K562 (cell line): Measurements from ENCODE around the gene ARHGAP15. TPM values are rescaled to one million over a fixed set of nuclear protein-coding genes. Genes with fewer than 3 reads are reported as not detected.

ENCODE experiments used
- ATAC-seq: fragments of 200-7000 bp; cut with Tn5 transposase; 3 replicates; pipeline ENCODE4 v1.9.1; 2020; ENCODE audit warnings: moderate library complexity
- BruUV-seq: library from RNA; stranded (reverse); fragments of 400-500 nt; replicated peaks from 2 replicates; lab custom pipeline; 2021; lab: Mats Ljungman, UMichigan
- CTCF ChIA-PET: fragments of 300-600 bp; formaldehyde crosslinking; extraction: SDS; loops from one replicate; lab custom pipeline; 2021; ENCODE audit warnings: low intra/inter-chr PET ratio; lab: Yijun Ruan, JAX
- POLR2A ChIA-PET: fragments of 300-600, 350-650 bp; sonication (Branson Sonifier 250); formaldehyde crosslinking; extraction: SDS; loops from one replicate; lab custom pipeline; 2021; ENCODE audit warnings: antibody characterized with exemption, inconsistent platforms; lab: Yijun Ruan, JAX
- DNase-seq, 4 experiments: peaks; one replicate each; pipeline versions ENCODE4 v3.0.0 to v3.0.0-alpha.2; 2011 to 2018; ENCODE audit warnings: low spot score in 3 of 4, mixed read lengths in 3 of 4; ENCODE audit errors: extremely low read depth in 1 of 4
- FAIRE-seq: peaks from 2 replicates; lab custom pipeline; 2011; peaks lifted over from hg19 to GRCh38; lab: Jason Lieb, UNC
- H2AFZ ChIP-seq: 2 replicates; pipeline ENCODE4 v1.6.0; 2011; ENCODE audit warnings: low read depth, low read length, control low read depth, inconsistent platforms
- H3K27ac ChIP-seq: fragments of 200-600 bp; 3 replicates; pipeline ENCODE4 v1.8.0; 2011; ENCODE audit warnings: low read depth, mild to moderate bottlenecking, control low read depth, inconsistent platforms, low read length, moderate library complexity, mixed read lengths; ENCODE audit errors: extremely low read depth
- H3K27me3 ChIP-seq, 2 experiments: fragments of 300-600 bp in 1 of 2; 2 replicates in 1 of 2; 3 replicates in 1 of 2; pipeline versions ENCODE4 v1.6.0 to v1.8.0; 2011; ENCODE audit warnings: inconsistent platforms in 2 of 2, low read length in 2 of 2, mild to moderate bottlenecking in 1 of 2, mixed read lengths in 1 of 2, moderate library complexity in 1 of 2; ENCODE audit not compliant: control insufficient read depth in 2 of 2, insufficient read depth in 2 of 2
- H3K36me3 ChIP-seq: fragments of 300-600 bp; 3 replicates; pipeline ENCODE4 v1.8.0; 2011; ENCODE audit warnings: mild to moderate bottlenecking, low read length, inconsistent platforms; ENCODE audit not compliant: control insufficient read depth, insufficient read depth
- H3K4me1 ChIP-seq, 2 experiments: fragments of 200-600 bp in 1 of 2; replicated peaks in 1 of 2; 2 replicates in 1 of 2; 3 replicates in 1 of 2; pipeline versions ENCODE4 v1.5.1 to v1.8.0; 2011; ENCODE audit warnings: inconsistent platforms in 2 of 2, low read length in 2 of 2, mild to moderate bottlenecking in 1 of 2, mixed read lengths in 1 of 2, moderate library complexity in 1 of 2; ENCODE audit not compliant: control insufficient read depth in 2 of 2, insufficient read depth in 2 of 2
- H3K4me2 ChIP-seq: 2 replicates; pipeline ENCODE4 v1.6.1; 2011; ENCODE audit warnings: low read length, control low read depth, inconsistent platforms, mixed read lengths; ENCODE audit not compliant: insufficient read depth
- H3K4me3 ChIP-seq: fragments of 200-600 bp; sonication (generic), shearing (Covaris generic); 2 replicates; pipeline ENCODE4 v1.5.1; 2016; ENCODE audit warnings: control low read depth, inconsistent platforms
- H3K79me2 ChIP-seq: fragments of 200-600 bp; 3 replicates; pipeline ENCODE4 v1.8.0; 2011; ENCODE audit warnings: low read length, inconsistent platforms; ENCODE audit not compliant: control insufficient read depth, insufficient read depth
- H3K9ac ChIP-seq, 2 experiments: 2 replicates each; pipeline versions ENCODE4 v1.6.0 to v1.6.1; 2011; ENCODE audit warnings: low read depth in 2 of 2, low read length in 2 of 2, control low read depth in 1 of 2, inconsistent platforms in 1 of 2, mild to moderate bottlenecking in 1 of 2, mixed read lengths in 1 of 2; ENCODE audit not compliant: insufficient read depth in 1 of 2
- H3K9me1 ChIP-seq: one replicate; pipeline ENCODE4 v1.6.0; 2011; ENCODE audit warnings: inconsistent platforms, mild to moderate bottlenecking, low read length, moderate library complexity; ENCODE audit not compliant: control insufficient read depth, insufficient read depth
- H3K9me3 ChIP-seq: replicated peaks from 2 replicates; pipeline ENCODE4 v1.5.1; 2011; ENCODE audit warnings: low read depth, low read length, inconsistent platforms; ENCODE audit not compliant: control insufficient read depth, insufficient read depth
- H4K20me1 ChIP-seq: replicated peaks from 2 replicates; pipeline ENCODE4 v1.6.1; 2011; ENCODE audit warnings: low read length, inconsistent platforms, mixed read lengths; ENCODE audit not compliant: control insufficient read depth, insufficient read depth
- MIER1 ChIP-seq: fragments of 450-650 bp; IDR thresholded peaks from 2 replicates; pipeline ENCODE4 v1.6.1; 2016; ENCODE audit warnings: antibody characterized with exemption, mild to moderate bottlenecking, low read depth
- NFIX ChIP-seq: fragments of 250-450 bp; sonication (Bioruptor Pico); IDR thresholded peaks from 2 replicates; pipeline ENCODE4 v1.4.0; 2020; ENCODE audit warnings: low read depth, mild to moderate bottlenecking, moderate library complexity
- RBFOX2 ChIP-seq: fragments of 200-400 bp; formaldehyde crosslinking; IDR thresholded peaks from 2 replicates; pipeline ENCODE4 v1.6.1; 2017; ENCODE audit warnings: low read depth, mild to moderate bottlenecking, low read length, moderate library complexity
- RREB1 ChIP-seq: fragments of 250-450 bp; sonication (Bioruptor Pico); IDR thresholded peaks from 2 replicates; pipeline ENCODE4 v1.4.0; 2020
- SPI1 ChIP-seq: IDR thresholded peaks from 2 replicates; pipeline ENCODE4 v1.6.1; 2011; ENCODE audit warnings: low read depth, low read length, control low read depth, borderline replicate concordance
- WGBS: fragments of 100-300 bp; shearing (Covaris generic); methylation state at CpG from one replicate; pipeline ENCODE4 v1.1.6; 2016; ENCODE audit warnings: low coverage, mixed read lengths; ENCODE audit not compliant: insufficient coverage; ENCODE audit errors: missing lambda C conversion rate; 5-methylcytosine and 5-hydroxymethylcytosine counted together
- in situ Hi-C: fragments of 300-500 bp; cut with MboI; formaldehyde crosslinking; loops from 4 replicates; pipeline ENCODE4 v1.15.0; 2018; ENCODE audit warnings: inconsistent platforms, mixed read lengths
- intact Hi-C: fragments of 100-400 bp; cut with micrococcal nuclease; formaldehyde crosslinking; loops from 2 replicates; pipeline ENCODE4 v1.14.2; 2022
- polyA plus RNA-seq, 8 experiments: library from polyadenylated mRNA; depleted of rRNA in 4 of 8; stranded (reverse) in 5 of 8; unstranded in 3 of 8; fragments of >200 nt; fragmentation: Nextera tagmentation in 2 of 8; fragmentation: Illumina TruSeq in 1 of 8; extraction: Ambion mirVana in 2 of 8; extraction: Trizol in 1 of 8; gene quantifications; 2 replicates each; pipeline versions ENCODE4 v1.2.1 to v1.2.3, GENCODE V29; 2011 to 2014; ENCODE audit warnings: inconsistent platforms in 1 of 8, missing spikeins in 1 of 8
- total RNA-seq, 7 experiments: library from RNA; depleted of rRNA in 6 of 7; stranded (reverse); fragments of >200 nt in 6 of 7; fragmentation: Illumina TruSeq in 2 of 7; extraction: Trizol in 2 of 7; gene quantifications; 2 replicates each; pipeline versions ENCODE4 v1.2.1 to v1.2.3, GENCODE V29; 2011 to 2021; ENCODE audit warnings: low replicate concordance in 1 of 7

The ARHGAP15 gene
- total and polyA plus RNA-seq, 9 of the 15 experiments (the other 6 are each of a cell fraction or from before 2014, with no cell fraction given), result 1.5 to 17.9 (median 7.9) TPM

GRCh38 chr2:143680885-143681405 lies 551.7 kb downstream of the ARHGAP15 start (continued):
- TF ChIP-seq MIER1, result no peak
- no peak for TF ChIP-seq RREB1
- TF ChIP-seq RBFOX2, result no peak

GRCh38 chr2:143682436-143683055 lies 553.3 kb downstream of the ARHGAP15 start:
- FAIRE-seq, result no peak
- BruUV-seq, result no TSS peak
- POLR2A ChIA-PET, result interaction anchor here (0.6 kb wide), 1 partner anchor 13 kb away, joined by 3 read pairs; no protein-coding TSS in a partner anchor

More at GRCh38 chr2:143682436-143683055, 553.3 kb downstream of the ARHGAP15 start:
- Histone ChIP-seq H3K4me1 (no peaks in the 10 kb centered on the region), H3K9me1 (no peaks in the 10 kb centered on the region), H3K27ac (no peak overlapping the region), H3K79me2 (no peaks in the 10 kb centered on the region), H3K9me3 (no peaks in the 10 kb centered on the region), H3K9ac (no peak overlapping the region), H3K27me3 (no peaks in the 10 kb centered on the region), H3K36me3 (no peaks in the 10 kb centered on the region), H4K20me1 (no peaks in the 10 kb centered on the region), H3K4me3 (no peak overlapping the region), H2AFZ (no peak overlapping the region), H3K4me2 (no peak overlapping the region)
- TF ChIP-seq NFIX (CRISPR knock-in tag), result no peak
- peak; percentile 85 for TF ChIP-seq SPI1
- WGBS, result 25% methylated on average over 5 of the region's 5 CpGs
- DNase-seq, result no peak
- intact Hi-C loops (loop anchor here (10.0 kb wide), 1 partner anchor 472 kb away; no protein-coding TSS in a partner anchor), in situ Hi-C loops (no loop called here)
- CTCF ChIA-PET, result no interaction called here
- ATAC-seq, result no peak
